Measurements from ENCODE around the gene ROGDI. TPM values are rescaled to one million over a fixed set of nuclear protein-coding genes. Genes with fewer than 3 reads are reported as not detected.

ROGDI gene
- total and polyA plus RNA-seq, 2 of the 13 experiments (the other 11 are each of a cell fraction or from before 2014, with no cell fraction given), result 19.2 to 42.1 TPM

- TF ChIP-seq SP4 (CRISPR knock-in tag; IDR thresholded peaks at IDR 0.05) (peak; percentile 100), ZNF564 (CRISPR knock-in tag; IDR thresholded peaks at IDR 0.05) (peak; percentile 60; the same call in 1 of the 2 replicates), ZUFSP (CRISPR knock-in tag; IDR thresholded peaks at IDR 0.05; ENCODE audit: borderline replicate concordance) (no peak), ZMYM2 (CRISPR knock-in tag; IDR thresholded peaks at IDR 0.05) (peak; percentile 93), MEIS2 (CRISPR knock-in tag; IDR thresholded peaks at IDR 0.05) (peak; percentile 68), NCOR1 (IDR thresholded peaks at IDR 0.05; ENCODE audit: borderline replicate concordance, low read length) (peak; percentile 20; the same call in 1 of the 2 replicates), CREB1 (IDR thresholded peaks at IDR 0.05) (peak; percentile 77), CREB1 (CRISPR knock-in tag; IDR thresholded peaks at IDR 0.05) (peak; percentile 70; the same call in 1 of the 2 replicates), ZIK1 (CRISPR knock-in tag; IDR thresholded peaks at IDR 0.05; ENCODE audit: borderline replicate concordance, low read depth) (peak; percentile 68; the same call in 1 of the 2 replicates), ZNF276 (CRISPR knock-in tag; IDR thresholded peaks at IDR 0.05; ENCODE audit: low read depth) (no peak), RXRB (CRISPR knock-in tag; IDR thresholded peaks at IDR 0.05; ENCODE audit: borderline replicate concordance) (peak; percentile 69), NCOA1 (CRISPR knock-in tag; IDR thresholded peaks at IDR 0.05) (no peak), ZSCAN25 (CRISPR knock-in tag; IDR thresholded peaks at IDR 0.05) (0 out of 2 replicates have a peak, but pooled peaks have one; percentile 29), NFYC (CRISPR knock-in tag; IDR thresholded peaks at IDR 0.05) (peak; percentile 91), ZBTB25 (CRISPR knock-in tag; IDR thresholded peaks at IDR 0.05) (peak; percentile 44), E2F1 (CRISPR knock-in tag; IDR thresholded peaks at IDR 0.05) (peak; percentile 35; the same call in 1 of the 2 replicates), ZNF780A (CRISPR knock-in tag; IDR thresholded peaks at IDR 0.05) (0 out of 2 replicates have a peak, but pooled peaks have one; percentile 13), AKAP8 (CRISPR knock-in tag; IDR thresholded peaks at IDR 0.05) (0 out of 2 replicates have a peak, but pooled peaks have one; percentile 66), ISL2 (CRISPR knock-in tag; IDR thresholded peaks at IDR 0.05) (peak; percentile 44; the same call in 1 of the 2 replicates), MEF2D (CRISPR knock-in tag; IDR thresholded peaks at IDR 0.05) (peak; percentile 39; the same call in 1 of the 2 replicates), ARNTL (CRISPR knock-in tag; IDR thresholded peaks at IDR 0.05) (peak; percentile 51; the same call in 1 of the 2 replicates), TSC22D2 (CRISPR knock-in tag; IDR thresholded peaks at IDR 0.05; ENCODE audit: borderline replicate concordance) (peak; percentile 71; the same call in 1 of the 2 replicates), HCFC1 (IDR thresholded peaks at IDR 0.05; ENCODE audit: low read depth, low read length) (peak; percentile 94)
Measured at GRCh38 chr16:4766875-4767628, 35.4 kb downstream of the ROGDI start, which contains the start of gene ZNF500 (continued).
